SU-DHL-6 (cell line): ENCODE measurements around the gene PML.

Experiments
- CTCF ChIP-seq: fragments of 200-600 bp; sonication (generic); IDR thresholded peaks from one replicate; pipeline ENCODE4 v1.5.1; 2017; ENCODE audit warnings: antibody characterized with exemption, mild to moderate bottlenecking, low read length, moderate library complexity; ENCODE audit not compliant: insufficient read depth, poor library complexity, severe bottlenecking
- EZH2phosphoT487 ChIP-seq: fragments of 200-600 bp; sonication (generic), shearing (Covaris generic); conservative IDR thresholded peaks from 2 replicates; pipeline ENCODE4 v1.6.1; 2018; ENCODE audit warnings: mild to moderate bottlenecking, antibody characterized with exemption, low read length, moderate library complexity, mixed read lengths

GRCh38 chr15:73947651-73948050 is 46.9 kb upstream of the PML start:
- TF ChIP-seq CTCF (no peak), EZH2phosphoT487 (no peak)
